Fibroblast of mammary gland (primary cell): ENCODE measurements around the gene KIAA0408.
A peak's percentile ranks its signal among the peaks of the same experiment; 100 is the strongest.
"Not testable (repeated sequence)": the region's sequence is repeated elsewhere in the genome, so short reads cannot be mapped to it uniquely, and the experiment has no call there.

Source experiments
- DNase-seq: peaks from one replicate; pipeline ENCODE4 v3.0.0-alpha.2; 2010; ENCODE audit warnings: low read depth
- H3K4me3 ChIP-seq: 2 replicates; pipeline ENCODE4 v1.5.1; 2011; ENCODE audit warnings: low read depth, mild to moderate bottlenecking, low read length, moderate library complexity; ENCODE audit not compliant: control insufficient read depth
- CTCF ChIP-seq: conservative IDR thresholded peaks from 2 replicates; pipeline ENCODE4 v1.5.1; 2011; ENCODE audit warnings: low read depth, low read length, inconsistent platforms; ENCODE audit not compliant: control insufficient read depth, insufficient read depth

The KIAA0408 gene

GRCh38 chr6:127447780-127448179, 11.4 kb downstream of the KIAA0408 start:
- TF ChIP-seq CTCF, result no peak
- DNase-seq, result no peak
- no peak overlapping the region for H3K4me3 ChIP-seq

DNA sequence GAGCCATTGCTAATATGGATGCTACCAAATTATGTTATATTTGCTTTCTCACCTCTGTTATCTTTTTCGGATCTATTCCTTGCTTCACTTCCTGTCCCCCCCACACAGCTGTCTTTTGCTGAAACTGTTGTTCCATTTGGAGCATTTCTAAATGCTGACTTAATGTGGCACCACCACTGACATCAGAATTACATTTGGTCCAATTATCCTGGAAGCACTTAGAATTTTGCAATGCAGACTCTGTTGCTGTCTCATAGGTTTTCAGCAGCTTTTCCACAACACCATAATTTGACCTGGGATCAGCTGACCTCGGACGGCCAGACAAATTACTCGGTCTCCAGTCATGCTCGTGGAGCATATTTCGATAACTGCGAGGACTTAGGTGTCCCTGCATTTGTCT, 12.8 kb downstream of the KIAA0408 start:
- peak; percentile 74 for DNase-seq
- H3K4me3 ChIP-seq, result no peak overlapping the region
- TF ChIP-seq CTCF, result no peak

GRCh38 chr6:127441881-127442280, 17.3 kb downstream of the KIAA0408 start:
- no peak for DNase-seq
- H3K4me3 ChIP-seq, result no peak overlapping the region
- no peak for TF ChIP-seq CTCF

DNA sequence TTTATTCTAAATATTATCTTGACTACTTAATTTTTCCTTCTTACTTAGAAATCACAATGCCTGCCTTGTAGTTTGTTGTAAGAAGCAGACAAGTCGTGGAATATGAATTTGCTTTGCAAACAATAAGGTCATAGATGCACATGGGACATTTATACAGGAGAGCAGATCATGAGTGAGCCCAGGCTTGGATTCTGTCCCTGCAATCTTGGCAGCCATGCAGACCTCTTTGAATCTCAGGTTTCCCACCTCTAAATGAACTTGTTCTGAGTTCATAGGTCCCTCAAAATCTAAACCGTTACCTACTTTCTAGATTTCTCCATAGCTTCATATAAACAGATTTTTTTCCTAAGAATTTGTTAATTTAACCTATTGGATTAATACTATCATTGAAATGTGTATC, 19.5 kb downstream of the KIAA0408 start:
- DNase-seq, result no peak
- no peak overlapping the region for H3K4me3 ChIP-seq
- TF ChIP-seq CTCF, result no peak

- no peak overlapping the region for H3K4me3 ChIP-seq
- DNase-seq, result peak; percentile 11
- TF ChIP-seq CTCF, result no peak
Measured at GRCh38 chr6:127436578-127437110, 22.5 kb downstream of the KIAA0408 start.

DNA sequence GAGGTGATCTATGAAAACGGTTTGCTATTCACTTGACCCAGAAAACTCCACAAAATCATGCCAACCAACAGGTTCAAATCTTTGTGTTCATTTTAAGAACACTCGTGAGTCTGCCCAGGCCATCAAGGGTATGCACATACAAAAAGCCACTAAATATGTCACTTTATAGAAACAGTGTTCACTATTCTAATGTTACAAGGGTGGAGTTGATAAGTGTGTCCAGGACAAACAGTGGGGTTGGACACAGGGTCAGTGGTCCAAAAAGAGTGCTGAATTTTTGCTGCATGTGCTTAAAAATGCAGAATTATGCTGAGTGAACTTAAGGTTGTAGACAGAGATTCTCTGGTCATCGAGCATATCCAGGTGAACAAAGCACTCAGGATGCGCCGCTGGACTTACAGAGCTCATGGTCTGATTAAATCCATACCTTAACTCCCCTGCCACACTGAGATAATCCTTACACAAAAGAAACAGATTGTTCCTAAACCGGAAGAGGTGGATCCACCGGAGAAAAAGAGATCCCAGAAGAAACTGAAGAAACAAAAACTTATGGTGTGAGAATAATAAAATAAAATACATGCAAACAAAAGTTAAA, 23.5 kb downstream of the KIAA0408 start:
- DNase-seq, result no peak
- TF ChIP-seq CTCF, result no peak
- H3K4me3 ChIP-seq, result no peak overlapping the region

GRCh38 chr6:127434651-127435050, 24.5 kb downstream of the KIAA0408 start:
- H3K4me3 ChIP-seq, result no peak overlapping the region
- TF ChIP-seq CTCF, result no peak
- DNase-seq, result no peak

DNA sequence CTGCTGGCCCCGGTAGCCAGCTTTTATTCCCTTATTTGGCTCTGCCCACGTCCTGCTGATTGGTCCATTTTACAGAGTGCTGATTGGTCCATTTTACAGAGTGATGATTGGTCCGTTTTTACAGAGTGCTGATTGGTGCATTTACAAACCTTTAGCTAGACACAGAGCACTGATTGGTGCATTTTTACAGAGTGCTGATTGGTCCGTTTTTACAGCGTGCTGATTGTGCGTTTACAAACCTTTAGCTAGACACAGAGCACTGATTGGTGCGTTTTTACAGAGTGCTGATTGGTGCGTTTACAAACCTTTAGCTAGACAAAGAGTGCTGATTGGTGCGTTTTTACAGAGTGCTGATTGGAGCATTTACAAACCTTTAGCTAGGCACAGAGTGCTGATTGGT, 30.6 kb downstream of the KIAA0408 start:
- not testable (repeated sequence) for DNase-seq

More for the DNA sequence above, 30.6 kb downstream of the KIAA0408 start:
- not testable (repeated sequence) for H3K4me3 ChIP-seq
